ENCODE measurements around the gene INSRR.

DNA sequence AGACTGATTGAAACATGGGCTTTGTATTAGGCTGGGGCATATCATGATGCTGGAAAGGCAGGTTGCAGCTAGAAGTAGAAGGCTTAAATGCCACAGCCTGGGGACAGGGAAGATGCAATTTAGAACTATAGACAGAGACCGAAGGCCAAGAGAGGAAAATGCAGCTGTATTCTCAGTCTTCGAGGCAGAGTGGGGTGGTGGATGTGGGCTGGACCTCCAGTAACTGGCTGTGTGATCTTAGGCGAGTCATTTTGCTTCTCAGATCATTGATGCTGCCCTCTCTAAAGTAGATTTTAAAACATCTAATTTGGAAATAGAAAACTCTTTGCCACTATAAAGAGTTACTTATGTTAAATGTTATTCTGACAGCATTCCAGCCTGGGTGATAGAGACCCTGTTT, 24.6 kb downstream of the INSRR start:
- no peak for TF ChIP-seq CTCF (IDR thresholded peaks at IDR 0.05)
- no peak for TF ChIP-seq ZFX (IDR thresholded peaks at IDR 0.05; ENCODE audit: borderline replicate concordance)

Measured in 22Rv1 (cell line).